ENCODE measurements around the gene UNC79.

UNC79 gene

GRCh38 chr14:93717668-93718320, 287.1 kb downstream of the UNC79 start:
- no peaks in the 10 kb centered on the region for H3K9me2 ChIP-seq (ENCODE audit: low read depth, low read length)
- H3K79me2 ChIP-seq (ENCODE audit: insufficient read depth, low read length): no peaks in the 10 kb centered on the region
- no peak overlapping the region for H2AFZ ChIP-seq (ENCODE audit: low read length)
- H3F3A ChIP-seq (ENCODE audit: insufficient read depth, low read length): no peaks in the 10 kb centered on the region
- no peaks in the 10 kb centered on the region for H3K4me1 ChIP-seq (ENCODE audit: insufficient read depth, low read length, severe bottlenecking)
- TF ChIP-seq, protein P1, sequence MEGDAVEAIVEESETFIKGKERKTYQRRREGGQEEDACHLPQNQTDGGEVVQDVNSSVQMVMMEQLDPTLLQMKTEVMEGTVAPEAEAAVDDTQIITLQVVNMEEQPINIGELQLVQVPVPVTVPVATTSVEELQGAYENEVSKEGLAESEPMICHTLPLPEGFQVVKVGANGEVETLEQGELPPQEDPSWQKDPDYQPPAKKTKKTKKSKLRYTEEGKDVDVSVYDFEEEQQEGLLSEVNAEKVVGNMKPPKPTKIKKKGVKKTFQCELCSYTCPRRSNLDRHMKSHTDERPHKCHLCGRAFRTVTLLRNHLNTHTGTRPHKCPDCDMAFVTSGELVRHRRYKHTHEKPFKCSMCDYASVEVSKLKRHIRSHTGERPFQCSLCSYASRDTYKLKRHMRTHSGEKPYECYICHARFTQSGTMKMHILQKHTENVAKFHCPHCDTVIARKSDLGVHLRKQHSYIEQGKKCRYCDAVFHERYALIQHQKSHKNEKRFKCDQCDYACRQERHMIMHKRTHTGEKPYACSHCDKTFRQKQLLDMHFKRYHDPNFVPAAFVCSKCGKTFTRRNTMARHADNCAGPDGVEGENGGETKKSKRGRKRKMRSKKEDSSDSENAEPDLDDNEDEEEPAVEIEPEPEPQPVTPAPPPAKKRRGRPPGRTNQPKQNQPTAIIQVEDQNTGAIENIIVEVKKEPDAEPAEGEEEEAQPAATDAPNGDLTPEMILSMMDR (IDR thresholded peaks at IDR 0.05; ENCODE audit: low read length): no peak
- no peak for TF ChIP-seq EZH2 (IDR thresholded peaks at IDR 0.05; ENCODE audit: borderline replicate concordance, low read length)
- H3K9ac ChIP-seq (ENCODE audit: low read length): no peak overlapping the region
- H3K9me3 ChIP-seq (ENCODE audit: low read length): no peaks in the 10 kb centered on the region
- H4K20me1 ChIP-seq (ENCODE audit: insufficient read depth, low read length): no peaks in the 10 kb centered on the region
- peaks cover 7% of the 10 kb centered on the region; the same call in 1 of the 2 replicates for H3K27me3 ChIP-seq (ENCODE audit: insufficient read depth, low read length)
- no peak overlapping the region for H3K4me3 ChIP-seq (ENCODE audit: low read depth, low read length, poor library complexity, severe bottlenecking)
- no peak overlapping the region for H3K27ac ChIP-seq (ENCODE audit: low read depth, low read length, poor library complexity, severe bottlenecking)
- no peak overlapping the region for H3K4me2 ChIP-seq (ENCODE audit: low read length)
- no peaks in the 10 kb centered on the region for H3K36me3 ChIP-seq (ENCODE audit: insufficient read depth, low read length)

DNA sequence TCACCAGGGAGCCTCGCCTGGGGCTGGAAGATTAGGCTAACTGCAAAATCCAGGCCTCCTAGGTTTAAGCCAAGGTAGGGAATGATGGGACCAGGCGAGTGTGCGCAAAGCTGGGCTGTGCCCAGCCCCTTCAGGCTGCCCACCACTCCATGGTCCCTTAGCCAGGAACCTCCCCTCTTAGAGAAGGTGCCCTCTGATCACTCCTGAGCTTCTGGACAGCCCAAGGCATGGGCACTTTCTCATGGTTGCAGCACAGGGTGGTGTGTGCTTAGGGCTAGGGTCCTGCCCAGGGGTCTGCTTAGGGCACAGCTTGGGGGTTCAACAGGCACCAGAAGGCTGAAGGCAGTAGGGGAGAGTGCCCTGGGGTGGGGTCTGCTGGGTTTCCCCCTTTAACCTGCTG, 288.5 kb downstream of the UNC79 start:
- Histone ChIP-seq H3F3A (ENCODE audit: insufficient read depth, low read length) (no peaks in the 10 kb centered on the region), H3K36me3 (ENCODE audit: insufficient read depth, low read length) (no peaks in the 10 kb centered on the region), H3K4me2 (ENCODE audit: low read length) (no peak overlapping the region), H3K9me3 (ENCODE audit: low read length) (no peaks in the 10 kb centered on the region), H4K20me1 (ENCODE audit: insufficient read depth, low read length) (no peaks in the 10 kb centered on the region), H2AFZ (ENCODE audit: low read length) (no peak overlapping the region), H3K9ac (ENCODE audit: low read length) (no peak overlapping the region), H3K4me3 (ENCODE audit: low read depth, low read length, poor library complexity, severe bottlenecking) (no peak overlapping the region), H3K79me2 (ENCODE audit: insufficient read depth, low read length) (no peaks in the 10 kb centered on the region), H3K27ac (ENCODE audit: low read depth, low read length, poor library complexity, severe bottlenecking) (no peak overlapping the region), H3K9me2 (ENCODE audit: low read depth, low read length) (no peaks in the 10 kb centered on the region), H3K4me1 (ENCODE audit: insufficient read depth, low read length, severe bottlenecking) (no peaks in the 10 kb centered on the region), H3K27me3 (ENCODE audit: insufficient read depth, low read length) (peaks cover 7% of the 10 kb centered on the region; the same call in 1 of the 2 replicates)
- TF ChIP-seq EZH2 (IDR thresholded peaks at IDR 0.05; ENCODE audit: borderline replicate concordance, low read length): no peak
- TF ChIP-seq, protein P1 (IDR thresholded peaks at IDR 0.05; ENCODE audit: low read length): no peak

GRCh38 chr14:93720076-93720815, 289.5 kb downstream of the UNC79 start:
- Histone ChIP-seq H3K9me2 (ENCODE audit: low read depth, low read length) (no peaks in the 10 kb centered on the region), H3K9ac (ENCODE audit: low read length) (no peak overlapping the region), H4K20me1 (ENCODE audit: insufficient read depth, low read length) (no peaks in the 10 kb centered on the region), H3K4me3 (ENCODE audit: low read depth, low read length, poor library complexity, severe bottlenecking) (no peak overlapping the region), H3K79me2 (ENCODE audit: insufficient read depth, low read length) (no peaks in the 10 kb centered on the region), H3K9me3 (ENCODE audit: low read length) (no peaks in the 10 kb centered on the region), H3K4me2 (ENCODE audit: low read length) (no peak overlapping the region), H3K27me3 (ENCODE audit: insufficient read depth, low read length) (peaks cover 7% of the 10 kb centered on the region; the same call in 1 of the 2 replicates), H3F3A (ENCODE audit: insufficient read depth, low read length) (no peaks in the 10 kb centered on the region), H3K4me1 (ENCODE audit: insufficient read depth, low read length, severe bottlenecking) (no peaks in the 10 kb centered on the region), H3K36me3 (ENCODE audit: insufficient read depth, low read length) (no peaks in the 10 kb centered on the region), H2AFZ (ENCODE audit: low read length) (no peak overlapping the region), H3K27ac (ENCODE audit: low read depth, low read length, poor library complexity, severe bottlenecking) (no peak overlapping the region)
- TF ChIP-seq, protein P1 (IDR thresholded peaks at IDR 0.05; ENCODE audit: low read length): no peak
- TF ChIP-seq EZH2 (IDR thresholded peaks at IDR 0.05; ENCODE audit: borderline replicate concordance, low read length): no peak

Data from OCI-LY1 (cell line).